ENCODE measurements around the gene AGAP2. TPM values are rescaled to one million over a fixed set of nuclear protein-coding genes. Genes with fewer than 3 reads are reported as not detected.

The AGAP2 gene
- total and polyA plus RNA-seq, 9 of the 15 experiments (the other 6 are each of a cell fraction or from before 2014, with no cell fraction given): 0.04 to 0.77 (median 0.28) TPM; not detected in 1

- no peak for TF ChIP-seq ZNF124 (CRISPR knock-in tag; IDR thresholded peaks at IDR 0.05)
- TF ChIP-seq, protein P1, sequence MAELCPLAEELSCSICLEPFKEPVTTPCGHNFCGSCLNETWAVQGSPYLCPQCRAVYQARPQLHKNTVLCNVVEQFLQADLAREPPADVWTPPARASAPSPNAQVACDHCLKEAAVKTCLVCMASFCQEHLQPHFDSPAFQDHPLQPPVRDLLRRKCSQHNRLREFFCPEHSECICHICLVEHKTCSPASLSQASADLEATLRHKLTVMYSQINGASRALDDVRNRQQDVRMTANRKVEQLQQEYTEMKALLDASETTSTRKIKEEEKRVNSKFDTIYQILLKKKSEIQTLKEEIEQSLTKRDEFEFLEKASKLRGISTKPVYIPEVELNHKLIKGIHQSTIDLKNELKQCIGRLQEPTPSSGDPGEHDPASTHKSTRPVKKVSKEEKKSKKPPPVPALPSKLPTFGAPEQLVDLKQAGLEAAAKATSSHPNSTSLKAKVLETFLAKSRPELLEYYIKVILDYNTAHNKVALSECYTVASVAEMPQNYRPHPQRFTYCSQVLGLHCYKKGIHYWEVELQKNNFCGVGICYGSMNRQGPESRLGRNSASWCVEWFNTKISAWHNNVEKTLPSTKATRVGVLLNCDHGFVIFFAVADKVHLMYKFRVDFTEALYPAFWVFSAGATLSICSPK (IDR thresholded peaks at IDR 0.05; ENCODE audit: borderline replicate concordance): no peak
- TF ChIP-seq GABPA (tag; conservative IDR thresholded peaks at IDR 0.05; ENCODE audit: low read depth): no peak
- no peak for TF ChIP-seq ZNF12 (CRISPR knock-in tag; IDR thresholded peaks at IDR 0.05)
- no peak for TF ChIP-seq NR4A1 (CRISPR knock-in tag; IDR thresholded peaks at IDR 0.05)
- no peak for TF ChIP-seq NR4A1 (tag; IDR thresholded peaks at IDR 0.05)
- no peak for TF ChIP-seq POLR3G (IDR thresholded peaks at IDR 0.05; ENCODE audit: extremely low read depth, insufficient read length, insufficient replicate concordance)
- TF ChIP-seq XRCC3 (IDR thresholded peaks at IDR 0.05): no peak
- no peak for TF ChIP-seq TEAD2 (tag; IDR thresholded peaks at IDR 0.05)
- TF ChIP-seq ZNF444 (CRISPR knock-in tag; IDR thresholded peaks at IDR 0.05): no peak
- no peak for TF ChIP-seq ZBTB40 (IDR thresholded peaks at IDR 0.05)
- no peak for TF ChIP-seq ZBTB40 (CRISPR knock-in tag; IDR thresholded peaks at IDR 0.05)
- no peak for TF ChIP-seq POLR2H (tag; IDR thresholded peaks at IDR 0.05; ENCODE audit: low read depth)
- TF ChIP-seq ZBTB1 (CRISPR knock-in tag; IDR thresholded peaks at IDR 0.05; ENCODE audit: borderline replicate concordance, low read depth): no peak
- intact Hi-C loops (cut with micrococcal nuclease) (no loop called here), in situ Hi-C loops (cut with MboI) (no loop called here)
- FAIRE-seq (no peak), DNase-seq (ENCODE audit: extremely low read depth in 1 of 4, low spot score in 3 of 4) (no peak), ATAC-seq (no peak)
- no peak overlapping the region for H3K27ac ChIP-seq (ENCODE audit: extremely low read depth, low read depth, low read length)
- H3K79me2 ChIP-seq (ENCODE audit: control insufficient read depth, insufficient read depth, low read length): no peaks in the 10 kb centered on the region
- 93% methylated on average over 3 of the region's 3 CpGs for WGBS (ENCODE audit: insufficient coverage, low coverage, missing lambda C conversion rate)
- BruUV-seq (replicated peaks): no TSS peak
- no peaks in the 10 kb centered on the region for H3K9me1 ChIP-seq (ENCODE audit: control insufficient read depth, insufficient read depth, low read length)
- ChIA-PET POLR2A (no interaction called here), CTCF (ENCODE audit: low intra/inter-chr PET ratio) (no interaction called here)
- H3K4me3 ChIP-seq: no peak overlapping the region
- H3K27me3 ChIP-seq (ENCODE audit: control insufficient read depth in 2 of 2, insufficient read depth in 2 of 2, low read length in 2 of 2): no peaks in the 10 kb centered on the region
- H3K4me2 ChIP-seq (ENCODE audit: insufficient read depth, low read length): no peak overlapping the region
- H3K4me1 ChIP-seq (replicated peaks in 1 of 2; ENCODE audit: control insufficient read depth in 2 of 2, insufficient read depth in 2 of 2, low read length in 2 of 2): no peaks in the 10 kb centered on the region; a peak in 1 of 5 replicates
- H3K9ac ChIP-seq (ENCODE audit: insufficient read depth in 1 of 2, low read depth in 2 of 2, low read length in 2 of 2): no peak overlapping the region
- peaks cover 5% of the 10 kb centered on the region; the same call in 1 of the 2 replicates for H3K9me3 ChIP-seq (replicated peaks; ENCODE audit: control insufficient read depth, insufficient read depth, low read depth, low read length)
- no peaks in the 10 kb centered on the region for H4K20me1 ChIP-seq (replicated peaks; ENCODE audit: control insufficient read depth, insufficient read depth, low read length)
- H3K36me3 ChIP-seq (ENCODE audit: control insufficient read depth, insufficient read depth, low read length): peaks cover 19% of the 10 kb centered on the region
- no peak overlapping the region for H2AFZ ChIP-seq (ENCODE audit: low read depth, low read length)
Observed at GRCh38 chr12:57707250-57707649, 31.3 kb downstream of the AGAP2 start.
